SHP77 treated with DMSO at 0.1 percent for 48 hours (cell line): ENCODE results near the gene DOCK3.
"Not testable (repeated sequence)": the region's sequence is repeated elsewhere in the genome, so short reads cannot be mapped to it uniquely, and the experiment has no call there.

Experiments used
- DNase-seq: peaks from one replicate; lab custom pipeline; 2025; lab: John Stamatoyannopoulos, UW

DOCK3 gene

DNA sequence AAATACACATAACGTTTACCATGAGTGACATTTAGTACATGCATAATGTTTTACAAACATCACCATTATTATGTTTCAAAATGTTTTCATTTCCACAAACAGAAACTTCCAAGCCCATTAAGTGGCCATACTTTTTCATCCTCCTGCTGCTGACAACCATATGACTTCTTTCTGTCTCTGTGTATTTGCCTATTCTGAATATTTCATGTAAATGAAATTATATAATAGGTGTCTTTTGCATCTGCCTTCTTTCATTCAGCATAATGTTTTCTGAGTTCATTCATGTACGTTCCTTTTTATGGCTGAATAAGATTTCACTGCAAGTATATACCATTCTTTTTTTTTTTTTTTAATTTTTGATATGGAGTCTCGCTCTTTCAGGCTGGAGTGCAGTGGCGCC lies 209.0 kb downstream of the DOCK3 start:
- no peak for DNase-seq

DNA sequence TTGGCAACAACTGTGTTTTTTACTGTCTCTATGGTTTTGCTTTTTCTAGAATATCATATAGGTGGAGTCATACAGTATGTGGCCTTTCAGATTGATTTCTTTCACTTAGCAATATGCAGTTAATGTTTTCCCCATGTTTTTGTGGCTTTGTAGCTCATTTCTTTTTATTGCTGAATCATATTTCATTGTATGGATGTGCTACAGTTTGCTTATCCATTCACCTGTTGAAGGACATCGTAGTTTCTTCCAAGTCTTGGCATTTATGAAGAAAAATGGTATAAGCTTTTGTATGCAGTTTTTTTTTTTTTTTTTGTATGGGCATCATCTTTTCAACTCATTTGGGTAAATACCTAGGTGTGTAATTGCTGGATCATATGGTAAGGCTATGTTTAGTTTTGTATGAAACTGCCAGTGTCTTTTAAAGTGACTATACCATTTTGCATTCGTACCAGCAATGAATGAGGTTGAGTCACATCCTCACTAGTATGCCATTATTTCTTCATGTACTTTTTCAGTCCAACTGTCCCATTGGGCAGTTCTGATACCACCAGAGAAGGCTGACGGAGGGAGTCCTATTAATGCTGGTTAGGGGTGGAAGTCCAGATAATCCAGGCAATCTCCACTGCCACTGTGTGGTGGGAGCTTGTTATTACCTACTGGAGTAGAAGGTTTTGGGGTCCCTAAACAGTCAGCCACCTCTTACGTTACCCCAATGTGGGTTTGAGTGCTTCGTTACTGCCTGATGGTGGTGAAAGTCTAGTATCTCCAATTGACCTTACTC lies 210.5 kb downstream of the DOCK3 start:
- DNase-seq: no peak

DNA sequence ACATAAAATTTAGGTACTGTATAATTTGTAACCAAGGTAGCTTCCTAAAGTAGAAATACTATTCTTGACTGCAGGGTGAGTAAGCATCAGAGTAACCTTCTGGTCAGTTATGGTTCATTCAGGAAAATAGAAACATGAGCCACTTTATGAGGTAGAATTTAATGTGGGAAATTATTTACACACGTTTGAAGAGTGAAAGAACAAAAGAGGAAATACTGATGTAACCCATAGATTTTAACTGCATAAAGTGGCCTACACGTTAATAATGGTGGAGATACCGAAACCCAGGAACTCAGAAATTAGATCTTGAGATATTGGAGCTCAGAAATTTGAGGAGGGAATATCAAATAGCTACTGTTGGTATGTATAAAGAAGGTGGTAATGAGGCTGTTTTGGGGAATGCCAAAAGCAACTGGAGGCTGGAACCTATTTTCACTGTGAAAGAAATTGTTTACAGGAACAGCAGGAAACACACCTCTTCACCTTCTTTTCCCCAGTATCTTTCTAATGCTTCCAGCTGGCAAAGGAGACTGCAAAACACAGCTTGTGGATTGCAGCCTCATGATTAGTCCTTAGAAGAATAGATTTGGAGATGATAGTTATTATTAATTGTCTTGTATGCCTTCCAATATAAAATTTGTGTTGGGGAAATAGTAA lies 216.1 kb downstream of the DOCK3 start:
- DNase-seq: no peak

DNA sequence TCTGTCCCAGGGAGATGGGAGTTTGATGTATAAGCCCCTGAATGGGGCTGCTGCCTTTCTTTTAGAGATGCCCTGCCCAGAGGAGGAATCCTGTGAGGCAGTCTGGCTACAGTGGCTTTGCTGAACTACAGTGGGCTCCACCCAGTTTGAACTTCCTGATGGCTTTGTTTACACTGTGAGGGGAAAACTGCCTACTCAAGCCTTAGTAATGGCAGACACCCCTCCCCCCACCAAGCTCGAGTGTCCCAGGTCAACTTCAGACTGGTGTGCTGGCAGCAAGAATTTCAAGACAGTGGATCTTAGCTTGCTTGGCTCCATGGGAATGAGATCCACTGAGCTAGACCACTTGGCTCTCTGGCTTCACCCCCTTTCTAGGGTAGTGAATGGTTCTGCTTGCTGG lies 226.4 kb downstream of the DOCK3 start:
- not testable (repeated sequence) for DNase-seq

DNA sequence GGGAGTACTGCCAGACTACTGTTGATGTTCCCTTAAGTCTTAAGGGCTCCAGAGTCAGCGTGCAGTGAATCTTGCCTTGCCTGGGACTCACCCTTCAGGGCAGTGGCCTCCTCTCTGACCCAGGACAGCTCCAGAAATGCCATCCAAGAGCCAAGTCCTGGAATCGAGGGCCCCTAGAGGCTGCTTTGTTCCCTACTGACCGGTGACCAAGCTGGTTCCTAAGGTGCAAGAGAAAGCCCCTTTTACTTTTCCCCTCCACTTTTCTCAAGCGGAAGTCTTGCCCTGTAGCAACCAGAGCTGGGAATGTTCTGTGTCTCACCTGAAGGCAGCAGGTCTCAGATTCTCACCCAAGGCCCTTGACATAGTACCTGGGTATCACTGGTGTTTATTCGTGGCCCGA lies 238.0 kb downstream of the DOCK3 start:
- DNase-seq: no peak

DNA sequence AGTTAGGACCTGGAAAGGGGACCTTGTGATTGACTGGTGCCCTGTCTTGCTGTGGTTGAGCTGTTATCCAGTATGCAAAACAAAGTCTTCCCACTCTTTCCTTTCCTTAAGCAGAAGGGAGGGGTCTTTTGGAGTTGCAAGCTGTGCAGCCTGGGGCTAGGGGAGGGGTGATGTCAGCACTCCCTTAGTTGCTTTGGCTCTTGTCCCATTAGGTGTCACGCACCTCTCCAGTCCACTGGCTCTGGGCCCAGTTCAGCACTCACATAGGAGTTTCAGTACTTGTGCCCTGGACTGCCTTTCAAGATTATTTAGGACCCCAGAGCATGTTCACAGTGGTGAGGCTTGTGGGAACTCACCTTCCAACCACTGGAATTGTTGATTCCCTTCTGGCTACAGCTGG lies 238.5 kb downstream of the DOCK3 start:
- DNase-seq: peak; percentile 38

DNA sequence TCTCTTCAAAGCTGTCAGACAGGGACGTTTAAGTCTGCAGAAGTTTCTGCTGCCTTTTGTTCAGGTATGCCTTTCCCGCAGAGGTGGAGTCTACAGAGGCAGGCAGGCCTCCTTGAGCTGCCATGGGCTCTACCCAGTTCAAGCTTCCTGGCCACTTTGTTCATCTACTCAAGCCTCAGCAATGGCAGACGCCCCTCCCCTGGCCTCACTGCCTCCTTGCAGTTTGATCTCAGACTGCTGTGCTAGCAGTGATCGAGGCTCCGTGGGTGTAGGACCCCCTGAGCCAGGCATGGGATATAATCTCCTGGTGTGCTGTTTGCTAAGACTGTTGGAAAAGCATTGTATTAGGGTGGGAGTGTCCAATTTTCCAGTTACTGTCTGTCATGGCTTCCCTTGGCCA lies 247.3 kb downstream of the DOCK3 start:
- DNase-seq: not testable (repeated sequence)

DNA sequence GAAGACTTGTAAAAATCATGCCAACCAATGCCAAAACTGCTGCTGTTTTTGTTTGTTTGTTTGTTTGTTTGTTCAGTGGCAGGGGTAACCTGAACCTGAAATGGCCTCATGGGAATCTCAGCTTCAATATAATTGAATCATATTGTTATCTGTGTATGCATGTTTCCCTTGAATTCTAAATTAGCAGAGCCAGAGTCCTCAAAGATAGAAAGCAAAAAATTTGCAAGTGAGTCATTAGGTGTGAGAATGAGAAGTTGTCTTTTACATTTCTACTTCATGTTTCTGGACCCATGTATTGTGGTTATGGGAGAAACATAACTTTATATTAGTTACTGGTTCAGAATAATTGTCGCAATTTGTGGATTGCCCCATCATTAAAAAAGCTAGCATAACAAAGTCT lies 249.2 kb downstream of the DOCK3 start:
- no peak for DNase-seq

DNA sequence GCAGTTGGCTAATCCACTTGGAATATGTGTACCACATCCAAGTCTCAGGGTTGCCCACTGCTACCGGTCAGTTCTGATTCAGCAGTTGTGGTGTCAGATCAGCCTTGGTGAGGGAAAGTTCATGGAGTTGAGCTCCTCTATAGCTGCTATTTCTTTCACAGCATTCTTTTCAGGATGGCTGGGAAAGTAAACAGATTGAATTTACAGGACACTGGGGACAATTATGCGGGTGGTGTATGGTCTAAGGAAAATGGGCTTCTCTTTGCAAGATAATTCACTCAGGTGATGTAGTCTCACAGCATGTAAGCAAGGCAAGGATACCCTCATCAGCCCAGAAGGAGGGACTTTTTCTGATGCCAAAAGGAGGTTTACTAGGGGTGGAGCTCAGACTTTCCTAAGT lies 249.9 kb downstream of the DOCK3 start:
- DNase-seq: no peak

DNA sequence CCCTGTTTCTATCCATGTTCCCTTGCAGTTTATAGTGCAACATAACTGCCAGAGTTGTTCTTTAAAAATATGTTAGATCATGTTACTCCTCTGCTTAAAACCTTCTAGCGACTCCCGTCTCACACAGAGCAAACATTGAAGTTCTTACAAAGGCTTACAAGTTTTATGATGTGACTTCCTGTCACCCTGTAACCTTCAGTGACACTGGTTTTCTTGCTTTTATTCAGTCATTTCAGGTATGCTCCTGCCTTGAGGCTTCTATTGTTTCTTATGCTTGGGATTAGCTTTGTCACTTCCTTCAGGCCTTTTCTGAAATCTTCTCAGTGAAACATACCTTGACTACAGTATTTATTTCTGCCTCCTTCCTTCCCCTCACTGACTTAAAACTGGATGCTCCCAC lies 252.1 kb downstream of the DOCK3 start:
- no peak for DNase-seq

DNA sequence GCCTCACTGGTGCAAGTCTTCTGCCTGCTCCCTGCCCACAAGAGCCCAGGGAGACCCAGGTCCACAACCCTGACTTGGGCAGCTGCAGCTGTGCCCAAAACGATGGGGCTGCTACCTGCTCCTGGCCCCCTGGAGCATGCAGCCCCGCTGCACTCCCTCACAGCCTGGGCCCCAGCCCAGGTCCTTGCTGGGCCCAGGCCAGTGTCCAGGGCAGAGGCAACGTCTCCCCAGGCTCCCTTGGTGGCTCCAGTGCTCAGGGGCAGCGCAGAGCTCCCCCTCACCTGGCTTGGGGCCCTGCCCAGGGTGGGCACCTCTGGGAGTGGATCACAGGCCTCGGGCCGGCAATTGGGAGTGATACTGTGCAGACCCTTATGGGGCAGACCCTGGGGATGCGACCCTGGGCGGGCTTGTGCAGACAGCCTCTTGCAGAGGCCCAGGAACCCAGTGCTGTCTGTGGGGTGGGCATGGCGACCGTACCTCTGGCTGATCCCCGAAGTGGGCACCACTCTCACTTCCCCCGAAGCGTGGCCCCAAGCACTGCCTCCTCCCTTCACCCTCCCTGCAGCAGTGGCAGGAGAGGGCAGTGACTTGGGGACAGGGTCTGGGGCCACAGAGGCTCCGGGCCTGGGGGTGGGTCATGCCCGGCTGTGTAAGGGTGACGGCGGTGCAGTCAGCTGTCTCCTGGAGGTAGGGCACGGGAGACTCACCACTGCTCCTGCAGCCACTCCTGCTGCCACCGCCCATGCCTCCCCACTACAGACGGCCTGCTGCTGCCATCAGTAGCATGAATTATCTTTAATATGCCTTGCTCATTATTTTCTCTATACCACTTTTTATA lies 255.9 kb downstream of the DOCK3 start:
- DNase-seq: no peak

DNA sequence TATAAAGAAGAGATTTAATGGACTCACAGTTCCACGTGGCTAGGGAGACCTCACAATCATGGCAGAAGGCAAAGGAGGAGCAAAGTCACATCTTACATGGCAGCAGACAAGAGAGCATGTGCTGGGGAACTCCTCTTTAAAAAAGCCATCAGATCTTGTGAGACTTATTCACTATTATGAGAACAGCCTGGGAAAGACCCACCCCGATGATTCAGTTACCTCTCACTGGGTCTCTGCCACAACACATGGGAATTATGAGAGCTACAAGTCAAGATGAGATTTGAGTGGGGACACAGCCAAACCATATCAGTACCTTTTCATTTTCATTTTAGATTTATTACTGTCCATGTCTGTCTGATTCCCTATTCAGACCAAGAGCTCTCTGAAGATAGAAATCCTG lies 258.2 kb downstream of the DOCK3 start:
- DNase-seq: not testable (repeated sequence)

DNA sequence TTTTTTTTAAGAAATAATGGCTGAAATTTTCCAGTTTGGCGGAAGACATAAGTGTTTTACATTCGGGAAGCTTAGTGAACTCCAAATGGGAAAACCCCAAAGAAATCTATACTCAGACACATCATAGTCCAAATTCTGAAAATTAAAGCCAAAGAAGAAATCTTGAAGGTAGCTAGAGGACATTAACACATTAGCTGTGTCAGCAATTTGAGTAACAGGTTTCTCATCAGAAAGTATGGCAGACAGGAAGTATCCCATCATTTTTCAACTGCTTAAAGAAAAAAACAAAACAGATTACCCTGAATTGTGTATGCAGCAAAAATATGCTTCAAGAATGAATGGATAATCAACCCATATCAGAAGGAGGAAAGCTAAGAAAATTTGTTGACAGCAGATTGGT lies 261.7 kb downstream of the DOCK3 start:
- DNase-seq: no peak

DNA sequence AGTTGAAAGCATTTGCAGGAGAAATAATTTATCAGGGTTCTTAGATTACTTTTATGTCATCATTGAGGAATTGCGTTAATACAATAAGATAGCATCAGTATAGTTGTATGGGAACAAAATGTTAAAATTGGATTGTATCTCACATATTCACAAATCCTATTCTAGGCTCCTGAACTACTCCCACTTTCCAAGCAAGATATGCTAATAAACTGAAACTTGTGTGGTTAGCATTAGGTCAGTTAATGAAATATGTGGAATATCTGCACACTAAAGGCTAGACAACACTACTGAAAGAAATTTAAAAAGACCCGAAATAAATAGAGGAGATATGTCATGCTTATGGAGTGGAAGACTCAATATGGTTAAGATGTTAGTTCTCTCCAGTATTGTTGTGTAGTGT lies 272.7 kb downstream of the DOCK3 start:
- DNase-seq: no peak

DNA sequence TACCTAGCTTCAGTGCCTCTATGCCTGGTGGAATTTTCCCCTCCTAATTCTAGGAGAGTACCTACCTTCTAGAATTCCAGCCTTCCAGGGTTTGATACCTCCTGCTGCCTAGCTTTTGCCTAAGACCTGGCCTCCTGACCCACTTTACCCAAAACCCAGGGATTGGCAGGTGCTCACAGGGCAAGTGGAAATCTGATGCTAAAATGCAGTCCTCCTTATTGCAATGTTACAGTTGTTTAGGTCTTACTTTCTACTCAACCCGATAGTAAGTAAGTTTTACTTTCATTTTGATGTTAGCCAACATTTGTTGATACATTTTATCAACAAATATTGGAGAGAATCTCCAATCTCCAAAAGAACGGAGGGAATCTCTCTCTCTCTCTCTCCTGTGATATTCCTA lies 275.9 kb downstream of the DOCK3 start:
- DNase-seq: no peak

DNA sequence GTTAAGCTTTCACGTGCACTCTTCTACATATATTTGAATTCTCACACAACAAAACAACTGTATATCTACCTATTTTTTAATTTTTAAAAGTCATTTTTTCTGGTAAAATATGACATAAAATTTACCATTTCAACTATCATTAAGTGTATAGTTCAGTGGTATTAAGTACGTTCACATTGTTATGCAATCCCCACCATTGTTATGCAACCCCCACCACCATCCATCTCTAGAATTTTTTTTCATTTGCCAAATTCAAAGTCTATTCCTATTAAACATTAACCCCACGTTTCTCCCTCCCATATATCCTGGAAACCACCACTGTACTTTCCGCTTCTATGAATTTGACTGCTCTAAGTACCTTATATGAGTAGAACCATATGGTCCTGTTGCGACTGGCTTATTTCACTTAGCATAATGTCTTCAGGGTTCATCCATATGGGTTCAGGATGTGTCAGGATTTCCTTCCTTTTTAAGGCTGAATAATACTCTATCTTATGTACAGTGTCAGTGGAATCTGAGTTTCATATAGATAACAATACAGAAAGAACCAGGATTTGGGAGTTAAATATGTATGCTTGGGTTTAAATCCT lies 279.2 kb downstream of the DOCK3 start:
- DNase-seq: no peak

DNA sequence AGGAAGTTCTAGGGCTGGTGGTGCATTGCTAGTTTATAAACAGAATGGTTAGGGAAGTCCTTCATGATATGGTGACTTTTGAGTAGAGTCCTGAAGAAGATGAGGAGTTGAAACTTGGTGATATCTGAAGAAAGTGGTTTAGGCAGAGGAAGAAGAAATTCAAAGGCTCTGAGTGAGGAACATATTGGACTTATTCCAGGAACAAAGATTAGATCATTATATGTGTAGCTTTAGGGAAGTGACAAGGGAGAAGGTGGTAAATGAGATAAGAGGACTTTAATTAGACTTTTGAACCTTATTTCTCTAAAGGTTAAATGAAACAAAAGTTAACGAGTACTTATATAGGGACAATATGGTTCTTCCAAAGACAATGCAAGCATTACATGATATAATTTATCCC lies 286.7 kb downstream of the DOCK3 start:
- no peak for DNase-seq

DNA sequence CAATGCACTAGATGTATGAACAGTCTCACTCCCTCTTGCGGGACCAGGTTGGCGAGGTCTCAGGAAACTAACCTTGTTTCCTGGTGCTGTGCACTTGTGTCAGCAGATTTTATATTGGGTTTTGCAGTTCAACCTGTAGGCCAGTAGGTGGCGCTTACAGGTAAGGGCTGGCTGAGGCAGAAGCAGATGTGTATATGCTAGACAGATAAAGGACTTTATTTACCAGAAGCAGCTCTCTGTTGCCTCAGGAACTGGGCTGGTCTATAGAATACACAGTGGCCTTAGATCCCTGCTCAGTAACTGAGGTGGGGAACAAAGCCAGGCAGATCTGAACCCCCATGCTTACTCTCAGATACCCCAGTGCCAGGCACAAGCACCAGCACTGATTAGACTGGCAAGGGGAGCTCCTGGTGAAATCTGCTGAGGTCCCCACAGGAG lies 296.8 kb downstream of the DOCK3 start:
- peak; percentile 55 for DNase-seq

DNA sequence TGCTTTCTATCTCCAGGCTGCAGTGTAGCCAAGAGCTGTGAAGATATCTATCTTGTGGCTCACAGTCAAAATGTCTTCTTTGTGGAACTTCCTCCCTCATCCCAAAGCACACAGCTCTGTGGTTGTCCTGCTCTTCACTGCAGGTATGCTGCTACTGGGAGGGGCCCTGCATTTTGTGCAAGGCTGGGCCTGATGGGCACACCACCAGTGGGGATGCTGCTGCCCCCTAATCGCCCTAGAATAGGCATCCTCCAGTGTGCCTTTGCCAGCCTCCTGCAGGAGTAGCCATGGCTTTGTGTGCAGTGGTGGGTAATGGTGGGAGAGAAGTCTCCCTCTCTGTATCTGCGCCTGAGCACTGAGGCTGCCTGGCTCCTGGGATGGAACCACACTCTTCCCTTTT lies 297.3 kb downstream of the DOCK3 start:
- no peak for DNase-seq

DNA sequence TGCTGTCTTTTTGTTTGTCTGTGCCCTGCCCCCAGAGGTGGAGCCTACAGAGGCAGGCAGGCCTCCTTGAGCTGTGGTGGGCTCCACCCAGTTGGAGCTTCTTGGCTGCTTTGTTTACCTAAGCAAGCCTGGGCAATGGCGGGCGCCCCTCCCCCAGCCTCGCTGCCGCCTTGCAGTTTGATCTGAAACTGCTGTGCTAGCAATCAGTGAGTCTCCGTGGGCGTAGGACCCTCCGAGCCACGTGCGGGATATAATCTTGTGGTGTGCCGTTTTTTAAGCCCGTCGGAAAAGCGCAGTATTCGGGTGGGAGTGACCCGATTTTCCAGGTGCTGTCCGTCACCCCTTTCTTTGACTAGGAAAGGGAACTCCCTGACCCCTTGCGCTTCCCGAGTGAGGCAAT lies 303.9 kb downstream of the DOCK3 start:
- DNase-seq: not testable (repeated sequence)

DNA sequence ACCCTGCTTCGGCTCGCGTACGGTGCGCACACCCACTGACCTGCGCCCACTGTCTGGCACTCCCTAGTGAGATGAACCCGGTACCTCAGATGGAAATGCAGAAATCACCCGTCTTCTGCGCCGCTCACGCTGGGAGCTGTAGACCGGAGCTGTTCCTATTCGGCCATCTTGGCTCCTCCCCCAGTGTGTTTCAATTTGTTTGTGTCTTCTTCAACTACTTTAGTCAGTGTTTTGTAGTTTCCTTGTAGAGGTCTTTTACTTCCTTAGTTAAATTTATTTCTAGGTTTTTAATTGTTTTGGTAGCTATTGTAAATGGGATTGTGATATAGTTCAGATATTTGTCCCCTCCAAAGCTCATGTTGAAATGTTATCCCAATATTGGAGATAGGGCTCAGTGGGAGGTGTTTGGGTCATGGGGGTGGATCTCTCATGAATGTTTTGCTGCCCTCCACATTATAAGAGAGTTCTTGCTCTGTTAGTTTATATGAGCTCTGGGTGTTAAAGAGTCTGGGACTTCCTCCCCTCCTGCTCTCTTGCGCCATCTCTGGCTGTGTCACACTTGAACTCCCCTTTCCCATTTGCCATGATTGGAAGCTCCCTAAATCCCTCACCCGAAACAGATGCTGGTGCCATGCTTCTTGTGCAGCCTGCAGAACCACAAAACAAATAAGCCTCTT lies 304.4 kb downstream of the DOCK3 start:
- DNase-seq: peak; percentile 47
